ENCODE measurements around the gene METRN.
"Not testable (repeated sequence)": the region's sequence is repeated elsewhere in the genome, so short reads cannot be mapped to it uniquely, and the experiment has no call there.

METRN gene

GRCh38 chr16:739560-740458, 24.9 kb downstream of the METRN start:
- no peak for DNase-seq (ENCODE audit: insufficient read length)
- TF ChIP-seq POLR2AphosphoS5 (IDR thresholded peaks at IDR 0.05; ENCODE audit: low read depth, low read length): no peak
- no peak for TF ChIP-seq TAF1 (IDR thresholded peaks at IDR 0.05; ENCODE audit: borderline replicate concordance, low read depth, low read length)
- no peak for TF ChIP-seq POLR2A (IDR thresholded peaks at IDR 0.05; ENCODE audit: low read depth, low read length)
- FAIRE-seq: no peak

- DNase-seq (ENCODE audit: insufficient read length) (peak; percentile 57), FAIRE-seq (no peak)
- TF ChIP-seq POLR2AphosphoS5 (IDR thresholded peaks at IDR 0.05; ENCODE audit: low read depth, low read length) (no peak), POLR2A (IDR thresholded peaks at IDR 0.05; ENCODE audit: low read depth, low read length) (no peak), TAF1 (IDR thresholded peaks at IDR 0.05; ENCODE audit: borderline replicate concordance, low read depth, low read length) (no peak)
These were observed 25.5 kb downstream of the METRN start for GRCh38 chr16:740459-740763.

GRCh38 chr16:740764-741505, 26.0 kb downstream of the METRN start, which contains the start of gene CIAO3:
Gene CIAO3, minus strand, starts transcription at chr16:740997. Its CDS starts 12 bp downstream, at chr16:740985.
- TF ChIP-seq TAF1 (IDR thresholded peaks at IDR 0.05; ENCODE audit: borderline replicate concordance, low read depth, low read length): peak; percentile 80
- TF ChIP-seq POLR2A (IDR thresholded peaks at IDR 0.05; ENCODE audit: low read depth, low read length): peak; percentile 76; the same call in 1 of the 2 replicates
- peak; percentile 65; the same call in 1 of the 2 replicates for TF ChIP-seq POLR2AphosphoS5 (IDR thresholded peaks at IDR 0.05; ENCODE audit: low read depth, low read length)
- peak; percentile 92 for FAIRE-seq
- DNase-seq (ENCODE audit: insufficient read length): peak; percentile 98

- TF ChIP-seq TAF1 (IDR thresholded peaks at IDR 0.05; ENCODE audit: borderline replicate concordance, low read depth, low read length): no peak
- no peak for TF ChIP-seq POLR2AphosphoS5 (IDR thresholded peaks at IDR 0.05; ENCODE audit: low read depth, low read length)
- TF ChIP-seq POLR2A (IDR thresholded peaks at IDR 0.05; ENCODE audit: low read depth, low read length): no peak
- no peak for DNase-seq (ENCODE audit: insufficient read length)
- no peak for FAIRE-seq
These were observed 27.2 kb downstream of the METRN start for GRCh38 chr16:741986-742629.

GRCh38 chr16:742894-743293, 28.0 kb downstream of the METRN start:
- not testable (repeated sequence) for FAIRE-seq; DNase-seq (ENCODE audit: insufficient read length)

- no peak for FAIRE-seq
- TF ChIP-seq POLR2A (IDR thresholded peaks at IDR 0.05; ENCODE audit: low read depth, low read length) (no peak), POLR2AphosphoS5 (IDR thresholded peaks at IDR 0.05; ENCODE audit: low read depth, low read length) (no peak), TAF1 (IDR thresholded peaks at IDR 0.05; ENCODE audit: borderline replicate concordance, low read depth, low read length) (no peak)
- DNase-seq (ENCODE audit: insufficient read length): no peak
These were observed 29.0 kb downstream of the METRN start for GRCh38 chr16:743794-744500.

GRCh38 chr16:745739-746138, 30.8 kb downstream of the METRN start:
- FAIRE-seq (no peak), DNase-seq (ENCODE audit: insufficient read length) (peak; percentile 61)
- TF ChIP-seq POLR2AphosphoS5 (IDR thresholded peaks at IDR 0.05; ENCODE audit: low read depth, low read length) (no peak), POLR2A (IDR thresholded peaks at IDR 0.05; ENCODE audit: low read depth, low read length) (no peak), TAF1 (IDR thresholded peaks at IDR 0.05; ENCODE audit: borderline replicate concordance, low read depth, low read length) (no peak)

- no peak for TF ChIP-seq TAF1 (IDR thresholded peaks at IDR 0.05; ENCODE audit: borderline replicate concordance, low read depth, low read length)
- no peak for TF ChIP-seq POLR2AphosphoS5 (IDR thresholded peaks at IDR 0.05; ENCODE audit: low read depth, low read length)
- TF ChIP-seq POLR2A (IDR thresholded peaks at IDR 0.05; ENCODE audit: low read depth, low read length): no peak
- FAIRE-seq (no peak), DNase-seq (ENCODE audit: insufficient read length) (no peak)
These were observed 31.7 kb downstream of the METRN start for GRCh38 chr16:746637-747036.

GRCh38 chr16:747978-748746, 33.2 kb downstream of the METRN start:
- no peak for TF ChIP-seq POLR2A (IDR thresholded peaks at IDR 0.05; ENCODE audit: low read depth, low read length)
- no peak for TF ChIP-seq POLR2AphosphoS5 (IDR thresholded peaks at IDR 0.05; ENCODE audit: low read depth, low read length)
- TF ChIP-seq TAF1 (IDR thresholded peaks at IDR 0.05; ENCODE audit: borderline replicate concordance, low read depth, low read length): no peak
- DNase-seq (ENCODE audit: insufficient read length) (no peak), FAIRE-seq (no peak)

GRCh38 chr16:749010-749409, 34.1 kb downstream of the METRN start:
- DNase-seq (ENCODE audit: insufficient read length): no peak
- no peak for FAIRE-seq
- TF ChIP-seq POLR2AphosphoS5 (IDR thresholded peaks at IDR 0.05; ENCODE audit: low read depth, low read length) (no peak), TAF1 (IDR thresholded peaks at IDR 0.05; ENCODE audit: borderline replicate concordance, low read depth, low read length) (no peak), POLR2A (IDR thresholded peaks at IDR 0.05; ENCODE audit: low read depth, low read length) (no peak)

Data from GM12892 (cell line).